Body of pancreas (tissue), 4 donors: Measurements from ENCODE around the gene PDE4D. TPM values are rescaled to one million over a fixed set of nuclear protein-coding genes. Genes with fewer than 3 reads are reported as not detected.

Source experiments
- ATAC-seq: fragments of 150-250 bp; one replicate; pipeline ENCODE4 v1.9.1; 2016
- DNase-seq, 4 donors: peaks; one replicate each; pipeline ENCODE4 v3.0.0-alpha.2; 2019
- H3K27ac ChIP-seq, 4 donors: fragments of 200-600 bp; sonication (generic); 1 replicate in 3 of 4; 2 replicates in 1 of 4; pipeline versions ENCODE4 v1.5.1 to v1.6.1; 2016 to 2019; ENCODE audit warnings: mild to moderate bottlenecking in 1 of 4, mixed read lengths in 1 of 4, moderate library complexity in 1 of 4
- H3K27me3 ChIP-seq, 2 donors: fragments of 200-600 bp; sonication (generic); one replicate each; pipeline ENCODE4 v1.6.0; 2016; ENCODE audit warnings: mild to moderate bottlenecking in 1 of 2
- H3K36me3 ChIP-seq, 2 donors: fragments of 200-600 bp; sonication (generic); replicated peaks in 1 of 2; 2 replicates each; pipeline ENCODE4 v1.5.1; 2016; ENCODE audit warnings: low read depth in 2 of 2; ENCODE audit not compliant: insufficient read depth in 1 of 2
- H3K4me1 ChIP-seq: fragments of 200-600 bp; sonication (generic); one replicate; pipeline ENCODE4 v1.6.0; 2016
- H3K4me3 ChIP-seq, 2 donors: fragments of 200-600 bp; sonication (generic); 1 replicate in 1 of 2; 2 replicates in 1 of 2; pipeline ENCODE4 v1.5.1; 2016 to 2019
- H3K9me3 ChIP-seq, 3 donors: fragments of 200-600 bp; sonication (generic); 1 replicate in 2 of 3; 2 replicates in 1 of 3; pipeline ENCODE4 v1.5.1; 2016
- CTCF ChIP-seq, 7 experiments: fragments of 450-650 bp in 4 of 7; fragments of 200-600 bp in 3 of 7; sonication (generic) in 3 of 7; IDR thresholded peaks; one replicate each; pipeline ENCODE4 v1.5.1; 2016 to 2019; ENCODE audit warnings: antibody characterized with exemption in 7 of 7
- POLR2A ChIP-seq, 3 donors: fragments of 450-650 bp; IDR thresholded peaks; one replicate each; pipeline ENCODE4 v1.6.1; 2016; ENCODE audit warnings: antibody characterized with exemption in 3 of 3, mild to moderate bottlenecking in 2 of 3
- WGBS, 2 donors: methylation state at CpG; one replicate each; pipeline ENCODE4 v1.1.5; 2017; 5-methylcytosine and 5-hydroxymethylcytosine counted together
- intact Hi-C: fragments of 100-400 bp; cut with DNase I; formaldehyde crosslinking; loops from one replicate; pipeline ENCODE4 v1.15.1; 2023
- total RNA-seq, 2 donors: library from RNA; depleted of rRNA; stranded (reverse); fragments of >200 nt; gene quantifications; one replicate each; pipeline ENCODE4 v1.1.0, GENCODE V29; 2016

The PDE4D gene
- total RNA-seq, 2 donors from 2014 or later, result 8.6 to 9.2 TPM

- Histone ChIP-seq H3K36me3 (no peaks in the 10 kb centered on the region), H3K4me3 (no peak overlapping the region), H3K27ac (no peak overlapping the region), H3K4me1 (peaks cover 4% of the 10 kb centered on the region), H3K9me3 (no peaks in the 10 kb centered on the region), H3K27me3 (no peaks in the 10 kb centered on the region)
- intact Hi-C loops, result no loop called here
- ATAC-seq (no peak), DNase-seq (no peak)
- 81 to 89% methylated on average over 3 of the region's 3 CpGs for WGBS, 2 donors
- TF ChIP-seq CTCF (IDR thresholded peaks at IDR 0.05), result no peak
- TF ChIP-seq POLR2A (IDR thresholded peaks at IDR 0.05), result no peak
Measured at GRCh38 chr5:59424515-59424914, 469.0 kb downstream of the PDE4D start.

- peaks cover 4% of the 10 kb centered on the region for H3K4me1 ChIP-seq
- H3K4me3 ChIP-seq, result no peak overlapping the region
- DNase-seq (no peak), ATAC-seq (no peak)
- H3K27me3 ChIP-seq, result no peaks in the 10 kb centered on the region
- H3K9me3 ChIP-seq, result no peaks in the 10 kb centered on the region
- H3K36me3 ChIP-seq, result no peaks in the 10 kb centered on the region
- no peak overlapping the region for H3K27ac ChIP-seq
- TF ChIP-seq POLR2A (IDR thresholded peaks at IDR 0.05) (no peak), CTCF (IDR thresholded peaks at IDR 0.05) (no peak)
- intact Hi-C loops, result no loop called here
Measured at GRCh38 chr5:59423021-59423420, 470.5 kb downstream of the PDE4D start.

DNA sequence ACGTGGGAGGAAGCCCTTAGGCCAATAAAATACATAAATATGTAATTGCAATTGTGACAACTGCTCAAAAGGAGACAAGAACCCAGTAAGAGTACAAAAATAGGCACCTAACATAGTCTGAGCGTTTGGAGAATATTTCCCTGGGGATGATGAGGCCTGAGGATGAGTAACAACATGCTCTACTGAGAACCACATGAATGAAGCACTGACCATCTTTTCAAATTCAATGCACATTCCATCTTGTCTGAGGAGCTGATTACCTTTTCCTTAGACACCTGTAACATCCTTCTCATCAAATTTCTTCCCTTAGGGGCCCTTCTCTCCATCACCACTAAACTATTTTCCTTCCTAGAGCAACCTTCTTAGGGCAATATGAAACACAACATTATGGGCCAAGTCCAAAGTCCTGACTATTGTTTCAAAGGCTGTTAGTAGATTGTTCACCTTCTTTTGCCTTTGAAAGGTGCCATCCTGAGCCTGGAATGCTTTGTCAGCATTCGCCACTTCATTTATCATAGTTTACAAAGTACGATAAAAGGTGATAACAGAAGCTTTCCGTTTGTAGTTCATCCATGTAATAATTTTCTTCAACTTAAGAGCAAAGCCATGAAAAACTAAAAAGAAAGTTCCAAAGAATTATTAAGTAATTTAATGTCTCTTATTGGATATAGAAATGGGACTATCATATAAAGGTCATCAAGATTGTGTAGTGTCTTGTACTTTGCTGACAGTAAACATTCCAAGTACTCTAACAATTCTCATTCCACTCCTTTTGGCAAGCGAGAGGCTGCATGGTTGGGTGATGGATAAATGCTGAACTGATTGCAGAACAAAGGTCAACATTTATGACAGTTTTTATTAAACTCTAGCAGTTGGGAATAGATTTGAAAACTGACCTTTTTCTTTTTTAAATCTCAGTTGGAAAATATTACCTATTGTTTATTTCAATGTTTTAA, 471.3 kb downstream of the PDE4D start:
- H3K4me3 ChIP-seq, result no peak overlapping the region
- TF ChIP-seq POLR2A (IDR thresholded peaks at IDR 0.05), result no peak
- TF ChIP-seq CTCF (IDR thresholded peaks at IDR 0.05), result no peak
- ATAC-seq, result no peak
- intact Hi-C loops, result no loop called here
- 48 to 52% methylated on average over 6 of the region's 6 CpGs for WGBS, 2 donors
- H3K27me3 ChIP-seq, result no peaks in the 10 kb centered on the region
- H3K27ac ChIP-seq, result no peak overlapping the region
- H3K4me1 ChIP-seq, result peaks cover 4% of the 10 kb centered on the region
- H3K9me3 ChIP-seq, result no peaks in the 10 kb centered on the region
- DNase-seq, result no peak
- H3K36me3 ChIP-seq, result no peaks in the 10 kb centered on the region

- Histone ChIP-seq H3K9me3 (no peaks in the 10 kb centered on the region), H3K27me3 (no peaks in the 10 kb centered on the region), H3K4me1 (no peaks in the 10 kb centered on the region), H3K27ac (no peak overlapping the region), H3K36me3 (no peaks in the 10 kb centered on the region), H3K4me3 (no peak overlapping the region)
- TF ChIP-seq CTCF (IDR thresholded peaks at IDR 0.05), result no peak
- TF ChIP-seq POLR2A (IDR thresholded peaks at IDR 0.05), result no peak
- no peak for DNase-seq
- 90 to 93% methylated on average over 7 of the region's 7 CpGs for WGBS, 2 donors
- intact Hi-C loops, result no loop called here
- no peak for ATAC-seq
Measured at GRCh38 chr5:59420596-59420995, 472.9 kb downstream of the PDE4D start.

DNA sequence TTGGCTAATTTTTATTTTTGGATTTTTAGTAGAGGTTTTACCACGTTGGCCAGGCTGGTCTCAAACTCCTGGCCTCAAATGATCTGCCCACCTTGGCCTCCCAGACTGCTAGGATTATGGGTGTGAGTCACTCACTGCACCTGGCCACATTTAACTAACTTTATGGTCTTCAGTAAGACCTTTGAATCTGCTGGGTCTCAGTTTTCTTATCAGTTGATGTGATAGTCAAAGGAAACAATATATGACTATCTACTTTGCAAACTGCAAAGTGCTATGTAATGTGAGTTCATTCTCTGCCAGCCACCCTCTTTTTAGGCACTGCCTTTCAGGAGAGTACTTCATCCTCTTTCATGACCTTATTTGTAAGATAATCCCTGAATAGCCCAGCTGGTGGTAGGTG, 474.7 kb downstream of the PDE4D start:
- intact Hi-C loops, result no loop called here
- no peaks in the 10 kb centered on the region for H3K9me3 ChIP-seq
- no peak for DNase-seq
- H3K4me3 ChIP-seq, result no peak overlapping the region
- H3K27me3 ChIP-seq, result no peaks in the 10 kb centered on the region
- no peak overlapping the region for H3K27ac ChIP-seq
- WGBS, 2 donors, result 60 to 80% methylated on average over 1 of the region's 1 CpG
- no peak for TF ChIP-seq CTCF (IDR thresholded peaks at IDR 0.05)
- no peak for TF ChIP-seq POLR2A (IDR thresholded peaks at IDR 0.05)
- H3K4me1 ChIP-seq, result no peaks in the 10 kb centered on the region
- no peaks in the 10 kb centered on the region for H3K36me3 ChIP-seq
- no peak for ATAC-seq
